HCT116 (cell line): Measurements from ENCODE around the gene MEIOC. TPM values are rescaled to one million over a fixed set of nuclear protein-coding genes. Genes with fewer than 3 reads are reported as not detected.

Source experiments
- ATAC-seq: fragments of 200-7000 bp; cut with Tn5 transposase; 2 replicates; pipeline ENCODE4 v1.9.1; 2020; ENCODE audit warnings: mild to moderate bottlenecking, moderate library complexity
- Bru-seq: library from RNA; stranded (reverse); fragments of 400-500 nt; gene quantifications from one replicate; lab custom pipeline; 2021; lab: Mats Ljungman, UMichigan
- BruChase-seq, 2 experiments: library from RNA; stranded (reverse); fragments of 400-500 nt; gene quantifications; one replicate each; lab custom pipeline; 2021; lab: Mats Ljungman, UMichigan
- BruUV-seq: library from RNA; stranded (reverse); fragments of 400-500 nt; replicated peaks from 2 replicates; lab custom pipeline; 2021; lab: Mats Ljungman, UMichigan
- CTCF ChIA-PET: fragments of 300-600 bp; sonication (Branson Sonifier 250); formaldehyde crosslinking; loops from one replicate; lab custom pipeline; 2021; ENCODE audit warnings: antibody characterized with exemption; lab: Charles Lee
- POLR2A ChIA-PET: fragments of 300-600, 350-600 bp; sonication (Branson Sonifier 250); formaldehyde crosslinking; loops from one replicate; lab custom pipeline; 2021; ENCODE audit warnings: antibody characterized with exemption; lab: Charles Lee
- RAD21 ChIA-PET, 2 experiments: fragments of 300-600 bp; sonication (Branson Sonifier 250); formaldehyde crosslinking; loops; one replicate each; lab custom pipeline; 2023; ENCODE audit warnings: low total read pairs in 2 of 2; ENCODE audit not compliant: uncharacterized antibody in 2 of 2, unreplicated experiment in 2 of 2, low non-redundant PET in 1 of 2; lab: Charles Lee
- DNase-seq: peaks from one replicate; pipeline ENCODE4 v3.0.0-alpha.2; 2010; ENCODE audit warnings: low read depth, low spot score
- H2AFZ ChIP-seq: fragments of 200-600 bp; shearing (Covaris generic), sonication (generic); 2 replicates; pipeline ENCODE4 v1.6.1; 2017; ENCODE audit warnings: low read depth, mixed run types, mixed read lengths, antibody characterized with exemption, low read length; ENCODE audit not compliant: poor library complexity, severe bottlenecking
- H3K27ac ChIP-seq: 2 replicates; pipeline ENCODE4 v1.5.1; 2012; ENCODE audit warnings: low read depth, low read length
- H3K27me3 ChIP-seq: fragments of 200-600 bp; sonication (generic); 2 replicates; pipeline ENCODE4 v1.6.1; 2016; ENCODE audit warnings: mixed run types, low read length, mixed read lengths; ENCODE audit not compliant: insufficient read depth
- H3K36me3 ChIP-seq, 2 experiments: fragments of 200-500 bp in 1 of 2; fragments of 200-600 bp in 1 of 2; sonication (Bioruptor generic) in 1 of 2; sonication (generic) in 1 of 2; 2 replicates each; pipeline versions ENCODE4 v1.5.1 to v1.6.1; 2014 to 2016; ENCODE audit warnings: low read length in 2 of 2, inconsistent platforms in 1 of 2, mixed read lengths in 1 of 2, mixed run types in 1 of 2; ENCODE audit not compliant: insufficient read depth in 2 of 2, control insufficient read depth in 1 of 2
- H3K4me1 ChIP-seq, 2 experiments: fragments of 200-600 bp in 1 of 2; sonication (generic) in 1 of 2; 2 replicates each; pipeline versions ENCODE4 v1.5.1 to v1.6.1; 2012 to 2017; ENCODE audit warnings: low read length in 2 of 2, inconsistent platforms in 1 of 2, mild to moderate bottlenecking in 1 of 2, mixed read lengths in 1 of 2, mixed run types in 1 of 2, moderate library complexity in 1 of 2; ENCODE audit not compliant: insufficient read depth in 2 of 2, control insufficient read depth in 1 of 2
- H3K4me2 ChIP-seq: fragments of 200-600 bp; sonication (generic); 2 replicates; pipeline ENCODE4 v1.6.1; 2017; ENCODE audit warnings: mixed run types, low read length, mixed read lengths
- H3K4me3 ChIP-seq, 2 experiments: fragments of 200-600 bp in 1 of 2; sonication (generic) in 1 of 2; replicated peaks in 1 of 2; 2 replicates each; pipeline ENCODE4 v1.5.1; 2011 to 2016; ENCODE audit warnings: low read length in 2 of 2, control low read depth in 1 of 2, low read depth in 1 of 2, mild to moderate bottlenecking in 1 of 2, mixed read lengths in 1 of 2, mixed run types in 1 of 2
- H3K79me2 ChIP-seq: fragments of 200-600 bp; sonication (generic); 2 replicates; pipeline ENCODE4 v1.6.1; 2017; ENCODE audit warnings: mild to moderate bottlenecking, mixed run types, low read length, moderate library complexity, mixed read lengths; ENCODE audit not compliant: insufficient read depth
- H3K9ac ChIP-seq: fragments of 200-600 bp; sonication (generic); 2 replicates; pipeline ENCODE4 v1.6.1; 2016; ENCODE audit warnings: low read length, mixed read lengths
- H3K9me2 ChIP-seq: fragments of 200-600 bp; sonication (generic), shearing (Covaris generic); 2 replicates; pipeline ENCODE4 v1.6.1; 2017; ENCODE audit warnings: mixed run types, mild to moderate bottlenecking, moderate library complexity; ENCODE audit not compliant: insufficient read depth
- H3K9me3 ChIP-seq, 2 experiments: fragments of 200-500 bp in 1 of 2; fragments of 200-600 bp in 1 of 2; sonication (Bioruptor generic) in 1 of 2; sonication (generic) in 1 of 2; 2 replicates each; pipeline ENCODE4 v1.6.1; 2014 to 2017; ENCODE audit warnings: low read length in 2 of 2, mixed read lengths in 2 of 2, inconsistent platforms in 1 of 2, low read depth in 1 of 2, mild to moderate bottlenecking in 1 of 2, mixed run types in 1 of 2, moderate library complexity in 1 of 2; ENCODE audit not compliant: control insufficient read depth in 1 of 2, insufficient read depth in 1 of 2
- H4K20me1 ChIP-seq: fragments of 200-600 bp; sonication (generic), shearing (Covaris generic); 2 replicates; pipeline ENCODE4 v1.6.1; 2017; ENCODE audit warnings: mixed run types, mild to moderate bottlenecking, moderate library complexity; ENCODE audit not compliant: insufficient read depth
- CBX3 ChIP-seq: IDR thresholded peaks from 2 replicates; pipeline ENCODE4 v1.6.1; 2012; ENCODE audit warnings: low read depth
- CEBPB ChIP-seq: IDR thresholded peaks from 2 replicates; pipeline ENCODE4 v1.6.1; 2012; ENCODE audit warnings: low read depth
- EGR1 ChIP-seq: IDR thresholded peaks from 2 replicates; pipeline ENCODE4 v1.6.1; 2012; ENCODE audit warnings: low read depth
- EZH2 ChIP-seq: fragments of 200-600 bp; sonication (generic); IDR thresholded peaks from 2 replicates; pipeline ENCODE4 v1.6.1; 2017; ENCODE audit warnings: antibody characterized with exemption, mixed run types
- FOSL1 ChIP-seq: IDR thresholded peaks from 2 replicates; pipeline ENCODE4 v1.6.1; 2012; ENCODE audit warnings: low read depth
- JUND ChIP-seq: IDR thresholded peaks from 2 replicates; pipeline ENCODE4 v1.6.1; 2012
- POLR2A ChIP-seq: IDR thresholded peaks from 2 replicates; pipeline ENCODE4 v1.7.0; 2011; ENCODE audit warnings: borderline replicate concordance; ENCODE audit not compliant: insufficient read depth, insufficient read length; ENCODE audit errors: extremely low read depth
- POLR2AphosphoS5 ChIP-seq: IDR thresholded peaks from 2 replicates; pipeline ENCODE4 v1.6.1; 2011; ENCODE audit warnings: mild to moderate bottlenecking, low read depth, low read length, moderate library complexity
- SIN3A ChIP-seq: IDR thresholded peaks from 2 replicates; pipeline ENCODE4 v1.6.1; 2012; ENCODE audit warnings: low read depth
- SP1 ChIP-seq: IDR thresholded peaks from 2 replicates; pipeline ENCODE4 v1.6.1; 2012; ENCODE audit warnings: low read depth
- SRF ChIP-seq: IDR thresholded peaks from 2 replicates; pipeline ENCODE4 v1.6.1; 2012; ENCODE audit warnings: low read depth
- YY1 ChIP-seq: IDR thresholded peaks from 2 replicates; pipeline ENCODE4 v1.6.1; 2011; ENCODE audit warnings: low read length, low read depth, moderate library complexity, mild to moderate bottlenecking; ENCODE audit not compliant: insufficient replicate concordance; ENCODE audit errors: extremely low read depth
- ZFX ChIP-seq: fragments of 450-650 bp; IDR thresholded peaks from 2 replicates; pipeline ENCODE4 v1.6.1; 2017
- ZNF274 ChIP-seq: fragments of 200-500 bp; sonication (Bioruptor generic); IDR thresholded peaks from 2 replicates; pipeline ENCODE4 v1.6.1; 2014; ENCODE audit warnings: mild to moderate bottlenecking, low read depth, low read length, inconsistent platforms
- intact Hi-C: fragments of 100-400 bp; cut with micrococcal nuclease; formaldehyde crosslinking; loops from 2 replicates; pipeline ENCODE4 v1.10.0; 2022
- long read RNA-seq: library from polyadenylated mRNA; unstranded; transcript quantifications from one replicate; pipeline ENCODE4 v2.0.0, GENCODE V29; 2021; ENCODE audit not compliant: unreplicated experiment
- polyA plus RNA-seq: library from polyadenylated mRNA; unstranded; fragments of >200 nt; gene quantifications from 2 replicates; pipeline ENCODE4 v1.2.1, GENCODE V29; 2012; ENCODE audit warnings: missing spikeins
- total RNA-seq: library from RNA; stranded (reverse); gene quantifications from one replicate; pipeline ENCODE4 v1.2.1, GENCODE V29; 2021; ENCODE audit not compliant: unreplicated experiment
- TF ChIP-seq, protein P1 (sequence below): IDR thresholded peaks from 2 replicates; pipeline ENCODE4 v1.6.1; 2012; ENCODE audit warnings: low read depth
- TF ChIP-seq, protein P2 (sequence below): IDR thresholded peaks from 2 replicates; pipeline ENCODE4 v1.6.1; 2012
- TF ChIP-seq, protein P3 (sequence below), 3 experiments: fragments of 200-600 bp in 1 of 3; sonication (generic) in 1 of 3; IDR thresholded peaks in 2 of 3; conservative IDR thresholded peaks in 1 of 3; 2 replicates each; pipeline ENCODE4 v1.5.1; 2012 to 2017; ENCODE audit warnings: low read depth in 2 of 3, low read length in 2 of 3, antibody characterized with exemption in 1 of 3, borderline replicate concordance in 1 of 3, control low read depth in 1 of 3, mild to moderate bottlenecking in 1 of 3, mixed read lengths in 1 of 3, mixed run types in 1 of 3, moderate library complexity in 1 of 3; ENCODE audit not compliant: insufficient read depth in 1 of 3
- TF ChIP-seq, protein P4 (sequence below): IDR thresholded peaks from 2 replicates; pipeline ENCODE4 v1.6.1; 2012
- TF ChIP-seq, protein P5 (sequence below): IDR thresholded peaks from 2 replicates; pipeline ENCODE4 v1.6.1; 2011; ENCODE audit warnings: mild to moderate bottlenecking, low read length, moderate library complexity; ENCODE audit not compliant: insufficient replicate concordance; ENCODE audit errors: extremely low read depth

MEIOC gene
- total RNA-seq, result not detected
- 0.05 and 0.08 TPM in 2 replicates for polyA plus RNA-seq
- not detected for Bru-seq, nascent RNA
- percentile 8 among the genes with signal in this experiment for BruChase-seq, experiment 1, labeled RNA remaining after a 6-hour chase
- percentile 5 among the genes with signal in this experiment for BruChase-seq, experiment 2, labeled RNA remaining after a 2-hour chase
- long read RNA-seq, result 0 reads

DNA sequence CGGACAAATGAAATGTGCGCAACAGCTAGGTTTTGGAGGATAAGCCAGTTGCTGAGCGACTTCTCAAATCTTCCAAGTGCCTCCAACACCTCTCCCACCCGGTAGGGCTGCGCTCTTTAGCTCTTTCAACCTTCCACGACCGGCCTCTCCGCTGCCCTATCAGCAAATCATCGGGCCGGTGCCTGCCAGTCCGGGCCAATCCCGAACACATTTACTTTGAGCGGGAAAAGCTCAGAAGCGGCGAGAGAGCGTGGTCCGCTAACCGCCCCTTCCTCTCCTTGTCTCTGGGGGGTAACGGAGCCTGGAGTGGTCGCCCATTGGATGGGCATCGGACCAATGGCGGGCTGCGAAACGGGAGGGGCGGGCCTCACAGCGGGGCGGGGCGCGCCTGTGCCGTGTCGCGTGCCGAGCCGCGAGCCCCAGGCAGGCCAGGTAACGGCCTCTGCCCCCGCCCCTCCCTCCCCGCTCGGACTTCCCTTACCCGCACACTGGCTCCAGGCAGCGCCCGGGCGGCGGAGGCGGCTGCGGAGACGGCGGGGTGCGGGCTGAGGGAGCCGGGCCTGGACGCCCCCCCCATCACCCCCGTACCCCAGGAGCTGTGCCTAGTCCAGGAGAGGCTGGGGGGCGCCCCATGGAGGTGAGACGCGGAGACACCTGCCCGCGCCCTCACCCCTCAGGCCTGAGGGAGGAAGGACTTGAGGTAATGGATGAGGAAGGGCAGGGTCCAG, at the start of gene MEIOC:
Gene MEIOC (plus strand): TSS at position 486 of the 728 bp plus-strand sequence. CDS start 146 bp downstream, at position 632.
- ChIA-PET CTCF (interaction anchor here (0.6 kb wide), 1 partner anchor 550 kb away, joined by 4 read pairs; no protein-coding TSS in a partner anchor), POLR2A (no interaction called here), RAD21 (no interaction called here)
- no peaks in the 10 kb centered on the region for H3K9me3 ChIP-seq
- 0 out of 2 replicates have a peak, but pooled peaks have one; percentile 4 for ATAC-seq
- H2AFZ ChIP-seq, result no peak within 1 kb of the TSS
- no peaks in the 10 kb centered on the region for H3K9me2 ChIP-seq
- no peak within 1 kb of the TSS for H3K27ac ChIP-seq
- no peak within 1 kb of the TSS for H3K4me3 ChIP-seq
- no peaks in the 10 kb centered on the region for H3K36me3 ChIP-seq
- no peaks in the 10 kb centered on the region for H4K20me1 ChIP-seq
- no peak within 1 kb of the TSS for H3K4me2 ChIP-seq
- DNase-seq, result no peak
- no peaks in the 10 kb centered on the region for H3K27me3 ChIP-seq
- H3K9ac ChIP-seq, result no peak within 1 kb of the TSS
- intact Hi-C loops, result no loop called here
- no peaks in the 10 kb centered on the region for H3K4me1 ChIP-seq
- H3K79me2 ChIP-seq, result no peaks in the 10 kb centered on the region
- no TSS peak for BruUV-seq
- TF ChIP-seq EGR1, result no peak
- TF ChIP-seq POLR2AphosphoS5, result no peak
- TF ChIP-seq, protein P1, sequence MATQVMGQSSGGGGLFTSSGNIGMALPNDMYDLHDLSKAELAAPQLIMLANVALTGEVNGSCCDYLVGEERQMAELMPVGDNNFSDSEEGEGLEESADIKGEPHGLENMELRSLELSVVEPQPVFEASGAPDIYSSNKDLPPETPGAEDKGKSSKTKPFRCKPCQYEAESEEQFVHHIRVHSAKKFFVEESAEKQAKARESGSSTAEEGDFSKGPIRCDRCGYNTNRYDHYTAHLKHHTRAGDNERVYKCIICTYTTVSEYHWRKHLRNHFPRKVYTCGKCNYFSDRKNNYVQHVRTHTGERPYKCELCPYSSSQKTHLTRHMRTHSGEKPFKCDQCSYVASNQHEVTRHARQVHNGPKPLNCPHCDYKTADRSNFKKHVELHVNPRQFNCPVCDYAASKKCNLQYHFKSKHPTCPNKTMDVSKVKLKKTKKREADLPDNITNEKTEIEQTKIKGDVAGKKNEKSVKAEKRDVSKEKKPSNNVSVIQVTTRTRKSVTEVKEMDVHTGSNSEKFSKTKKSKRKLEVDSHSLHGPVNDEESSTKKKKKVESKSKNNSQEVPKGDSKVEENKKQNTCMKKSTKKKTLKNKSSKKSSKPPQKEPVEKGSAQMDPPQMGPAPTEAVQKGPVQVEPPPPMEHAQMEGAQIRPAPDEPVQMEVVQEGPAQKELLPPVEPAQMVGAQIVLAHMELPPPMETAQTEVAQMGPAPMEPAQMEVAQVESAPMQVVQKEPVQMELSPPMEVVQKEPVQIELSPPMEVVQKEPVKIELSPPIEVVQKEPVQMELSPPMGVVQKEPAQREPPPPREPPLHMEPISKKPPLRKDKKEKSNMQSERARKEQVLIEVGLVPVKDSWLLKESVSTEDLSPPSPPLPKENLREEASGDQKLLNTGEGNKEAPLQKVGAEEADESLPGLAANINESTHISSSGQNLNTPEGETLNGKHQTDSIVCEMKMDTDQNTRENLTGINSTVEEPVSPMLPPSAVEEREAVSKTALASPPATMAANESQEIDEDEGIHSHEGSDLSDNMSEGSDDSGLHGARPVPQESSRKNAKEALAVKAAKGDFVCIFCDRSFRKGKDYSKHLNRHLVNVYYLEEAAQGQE, result no peak
- TF ChIP-seq, protein P2, sequence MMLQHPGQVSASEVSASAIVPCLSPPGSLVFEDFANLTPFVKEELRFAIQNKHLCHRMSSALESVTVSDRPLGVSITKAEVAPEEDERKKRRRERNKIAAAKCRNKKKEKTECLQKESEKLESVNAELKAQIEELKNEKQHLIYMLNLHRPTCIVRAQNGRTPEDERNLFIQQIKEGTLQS, result no peak
- no peak for TF ChIP-seq EZH2
- TF ChIP-seq, protein P3, sequence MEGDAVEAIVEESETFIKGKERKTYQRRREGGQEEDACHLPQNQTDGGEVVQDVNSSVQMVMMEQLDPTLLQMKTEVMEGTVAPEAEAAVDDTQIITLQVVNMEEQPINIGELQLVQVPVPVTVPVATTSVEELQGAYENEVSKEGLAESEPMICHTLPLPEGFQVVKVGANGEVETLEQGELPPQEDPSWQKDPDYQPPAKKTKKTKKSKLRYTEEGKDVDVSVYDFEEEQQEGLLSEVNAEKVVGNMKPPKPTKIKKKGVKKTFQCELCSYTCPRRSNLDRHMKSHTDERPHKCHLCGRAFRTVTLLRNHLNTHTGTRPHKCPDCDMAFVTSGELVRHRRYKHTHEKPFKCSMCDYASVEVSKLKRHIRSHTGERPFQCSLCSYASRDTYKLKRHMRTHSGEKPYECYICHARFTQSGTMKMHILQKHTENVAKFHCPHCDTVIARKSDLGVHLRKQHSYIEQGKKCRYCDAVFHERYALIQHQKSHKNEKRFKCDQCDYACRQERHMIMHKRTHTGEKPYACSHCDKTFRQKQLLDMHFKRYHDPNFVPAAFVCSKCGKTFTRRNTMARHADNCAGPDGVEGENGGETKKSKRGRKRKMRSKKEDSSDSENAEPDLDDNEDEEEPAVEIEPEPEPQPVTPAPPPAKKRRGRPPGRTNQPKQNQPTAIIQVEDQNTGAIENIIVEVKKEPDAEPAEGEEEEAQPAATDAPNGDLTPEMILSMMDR (IDR thresholded peaks at IDR 0.05 in 2 of 3, conservative IDR thresholded peaks at IDR 0.05 in 1 of 3; ENCODE audit: borderline replicate concordance in 1 of 3, insufficient read depth in 1 of 3, low read depth in 2 of 3, low read length in 2 of 3), result no peak
- no peak for TF ChIP-seq CBX3
- TF ChIP-seq, protein P4, sequence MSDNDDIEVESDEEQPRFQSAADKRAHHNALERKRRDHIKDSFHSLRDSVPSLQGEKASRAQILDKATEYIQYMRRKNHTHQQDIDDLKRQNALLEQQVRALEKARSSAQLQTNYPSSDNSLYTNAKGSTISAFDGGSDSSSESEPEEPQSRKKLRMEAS, result no peak
- no peak for TF ChIP-seq YY1
- TF ChIP-seq, protein P5, sequence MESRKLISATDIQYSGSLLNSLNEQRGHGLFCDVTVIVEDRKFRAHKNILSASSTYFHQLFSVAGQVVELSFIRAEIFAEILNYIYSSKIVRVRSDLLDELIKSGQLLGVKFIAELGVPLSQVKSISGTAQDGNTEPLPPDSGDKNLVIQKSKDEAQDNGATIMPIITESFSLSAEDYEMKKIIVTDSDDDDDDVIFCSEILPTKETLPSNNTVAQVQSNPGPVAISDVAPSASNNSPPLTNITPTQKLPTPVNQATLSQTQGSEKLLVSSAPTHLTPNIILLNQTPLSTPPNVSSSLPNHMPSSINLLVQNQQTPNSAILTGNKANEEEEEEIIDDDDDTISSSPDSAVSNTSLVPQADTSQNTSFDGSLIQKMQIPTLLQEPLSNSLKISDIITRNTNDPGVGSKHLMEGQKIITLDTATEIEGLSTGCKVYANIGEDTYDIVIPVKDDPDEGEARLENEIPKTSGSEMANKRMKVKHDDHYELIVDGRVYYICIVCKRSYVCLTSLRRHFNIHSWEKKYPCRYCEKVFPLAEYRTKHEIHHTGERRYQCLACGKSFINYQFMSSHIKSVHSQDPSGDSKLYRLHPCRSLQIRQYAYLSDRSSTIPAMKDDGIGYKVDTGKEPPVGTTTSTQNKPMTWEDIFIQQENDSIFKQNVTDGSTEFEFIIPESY, result no peak
- TF ChIP-seq JUND, result no peak
- no peak for TF ChIP-seq CEBPB
- TF ChIP-seq FOSL1, result no peak
- no peak for TF ChIP-seq ZNF274
- TF ChIP-seq ZFX, result no peak
- TF ChIP-seq SIN3A, result no peak
- TF ChIP-seq POLR2A, result no peak
- TF ChIP-seq SP1, result no peak
- no peak for TF ChIP-seq SRF
